ENCODE results near the gene TEDC1.
"Not testable (repeated sequence)": the region's sequence is repeated elsewhere in the genome, so short reads cannot be mapped to it uniquely, and the experiment has no call there.

The TEDC1 gene

GRCh38 chr14:105545676-105546075 lies 54.6 kb downstream of the TEDC1 start:
- not testable (repeated sequence) for DNase-seq

GRCh38 chr14:105546410-105546809 lies 55.4 kb downstream of the TEDC1 start:
- DNase-seq = not testable (repeated sequence)

- DNase-seq = not testable (repeated sequence)
These were observed 56.0 kb downstream of the TEDC1 start for GRCh38 chr14:105547072-105547471.

GRCh38 chr14:105547741-105548169 lies 56.7 kb downstream of the TEDC1 start:
- no peak for DNase-seq
